HEK293 (cell line): ENCODE data around the gene TINAGL1.

Experiments used
- CTCF ChIP-seq: fragments of 450-650 bp; formaldehyde crosslinking; IDR thresholded peaks from 2 replicates; pipeline ENCODE4 v1.5.1; 2016; ENCODE audit warnings: missing biosample characterization, missing genetic modification characterization
- FEZF1 ChIP-seq: fragments of 450-650 bp; formaldehyde crosslinking; IDR thresholded peaks from 2 replicates; pipeline ENCODE4 v1.5.1; 2016; ENCODE audit warnings: missing biosample characterization, missing genetic modification characterization
- KLF1 ChIP-seq: fragments of 450-650 bp; formaldehyde crosslinking; IDR thresholded peaks from 2 replicates; pipeline ENCODE4 v1.5.1; 2016; ENCODE audit warnings: missing biosample characterization, missing genetic modification characterization
- PRDM2 ChIP-seq: fragments of 450-650 bp; formaldehyde crosslinking; IDR thresholded peaks from 2 replicates; pipeline ENCODE4 v1.5.1; 2016; ENCODE audit warnings: missing biosample characterization, missing genetic modification characterization, borderline replicate concordance
- YY1 ChIP-seq: fragments of 450-650 bp; formaldehyde crosslinking; IDR thresholded peaks from 2 replicates; pipeline ENCODE4 v1.5.1; 2018; ENCODE audit warnings: missing biosample characterization, missing genetic modification characterization
- ZEB2 ChIP-seq: fragments of 450-650 bp; formaldehyde crosslinking; IDR thresholded peaks from 2 replicates; pipeline ENCODE4 v1.5.1; 2016; ENCODE audit warnings: missing biosample characterization, missing genetic modification characterization
- ZFP41 ChIP-seq: fragments of 450-650 bp; formaldehyde crosslinking; IDR thresholded peaks from 2 replicates; pipeline ENCODE4 v1.5.1; 2016; ENCODE audit warnings: missing biosample characterization, missing genetic modification characterization, borderline replicate concordance
- ZNF394 ChIP-seq: fragments of 450-650 bp; formaldehyde crosslinking; IDR thresholded peaks from 2 replicates; pipeline ENCODE4 v1.5.1; 2016; ENCODE audit warnings: missing biosample characterization, missing genetic modification characterization, mild to moderate bottlenecking, moderate library complexity, borderline replicate concordance
- ZNF416 ChIP-seq: fragments of 450-650 bp; formaldehyde crosslinking; IDR thresholded peaks from 2 replicates; pipeline ENCODE4 v1.5.1; 2016; ENCODE audit warnings: missing biosample characterization, missing genetic modification characterization
- ZNF530 ChIP-seq: fragments of 450-650 bp; formaldehyde crosslinking; IDR thresholded peaks from 2 replicates; pipeline ENCODE4 v1.5.1; 2016; ENCODE audit warnings: low read depth, missing biosample characterization, missing genetic modification characterization
- ZNF580 ChIP-seq: fragments of 450-650 bp; formaldehyde crosslinking; IDR thresholded peaks from 2 replicates; pipeline ENCODE4 v1.5.1; 2016; ENCODE audit warnings: missing biosample characterization, missing genetic modification characterization
- ZNF785 ChIP-seq: fragments of 450-650 bp; formaldehyde crosslinking; IDR thresholded peaks from 2 replicates; pipeline ENCODE4 v1.5.1; 2016; ENCODE audit warnings: missing biosample characterization, missing genetic modification characterization

- no peak for TF ChIP-seq PRDM2 (tag by site-specific recombination)
- TF ChIP-seq ZNF580 (tag by site-specific recombination): no peak
- no peak for TF ChIP-seq ZNF530 (tag by site-specific recombination)
- no peak for TF ChIP-seq ZNF785 (tag by site-specific recombination)
- TF ChIP-seq ZFP41 (tag by site-specific recombination): no peak
- peak; percentile 76 for TF ChIP-seq CTCF (tag by site-specific recombination)
- TF ChIP-seq YY1 (tag by site-specific recombination): no peak
- no peak for TF ChIP-seq ZEB2 (tag by site-specific recombination)
- no peak for TF ChIP-seq ZNF394 (tag by site-specific recombination)
- no peak for TF ChIP-seq KLF1 (tag by site-specific recombination)
- TF ChIP-seq ZNF416 (tag by site-specific recombination): no peak
- no peak for TF ChIP-seq FEZF1 (tag by site-specific recombination)
These were observed 11.6 kb downstream of the TINAGL1 start for GRCh38 chr1:31587720-31588423.
